Stimulated activated CD4-positive, alpha-beta T cell treated with anti-CD3 and anti-CD28 coated beads, Interleukin-15, amount 100 ng/mL, for 48 hours (primary cell): ENCODE measurements around the gene PITPNM3.

Experiments
- DNase-seq, 2 donors: peaks; one replicate each; pipeline ENCODE4 v3.0.0-alpha.2; 2020; ENCODE audit warnings: low read depth in 2 of 2

The PITPNM3 gene

DNA sequence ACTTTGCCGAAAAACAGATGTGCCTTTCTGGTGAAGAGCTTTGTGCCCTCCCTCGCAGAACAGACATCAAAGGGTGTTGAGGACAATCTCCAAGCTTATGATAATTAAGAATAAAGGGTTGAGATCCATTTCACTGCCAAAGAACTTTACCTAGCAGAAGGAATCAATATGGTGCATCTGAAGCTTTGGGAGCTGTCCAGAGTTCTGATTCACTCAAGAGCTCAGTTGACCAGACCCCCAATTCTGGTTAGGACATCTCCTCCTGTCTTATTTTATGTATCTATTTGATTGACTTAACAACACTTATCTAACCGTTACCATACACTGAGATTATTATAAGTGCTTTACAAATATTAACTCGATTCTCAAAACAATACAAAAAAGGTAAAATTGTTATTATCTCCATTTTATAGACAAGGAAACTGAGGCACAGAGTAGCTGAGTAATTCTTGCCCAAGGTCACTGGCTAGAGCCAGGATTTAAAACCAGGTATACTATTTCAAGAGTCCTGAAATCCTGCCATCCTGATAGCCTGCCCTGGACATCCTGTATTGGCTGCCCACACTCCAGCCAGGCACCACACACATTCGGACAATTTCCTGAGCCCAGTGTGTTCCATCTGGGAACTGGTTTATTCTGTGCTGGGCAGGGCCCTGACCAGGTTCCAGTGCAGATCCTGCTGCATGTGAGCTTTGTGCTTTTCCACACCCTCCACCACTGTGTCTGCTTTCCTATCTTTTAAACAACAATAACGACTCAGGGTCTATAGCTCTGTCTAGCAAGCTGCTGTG, 29.8 kb downstream of the PITPNM3 start:
- DNase-seq = no peak

- DNase-seq = no peak
Measured at GRCh38 chr17:6525731-6526130, 30.6 kb downstream of the PITPNM3 start.

DNA sequence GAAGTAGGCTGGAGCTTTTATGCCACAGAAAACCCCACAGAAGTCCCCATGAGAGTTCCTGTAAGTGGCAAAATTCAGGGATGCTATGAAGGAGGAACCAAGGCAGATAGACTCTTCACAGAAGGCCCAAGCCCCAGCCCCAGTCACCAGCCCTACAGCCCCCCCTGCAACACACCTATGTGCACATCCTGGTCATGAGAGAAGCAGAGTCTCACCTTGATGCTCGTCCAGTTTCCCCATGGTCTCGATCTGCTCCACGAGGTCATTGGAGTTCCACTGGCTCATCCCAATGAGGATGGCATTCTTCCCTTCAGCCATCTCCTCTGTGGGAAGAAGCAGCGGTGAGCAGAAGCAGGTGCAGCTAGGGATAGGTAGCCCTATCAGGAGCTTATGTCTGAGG, 31.2 kb downstream of the PITPNM3 start:
- DNase-seq = no peak

DNA sequence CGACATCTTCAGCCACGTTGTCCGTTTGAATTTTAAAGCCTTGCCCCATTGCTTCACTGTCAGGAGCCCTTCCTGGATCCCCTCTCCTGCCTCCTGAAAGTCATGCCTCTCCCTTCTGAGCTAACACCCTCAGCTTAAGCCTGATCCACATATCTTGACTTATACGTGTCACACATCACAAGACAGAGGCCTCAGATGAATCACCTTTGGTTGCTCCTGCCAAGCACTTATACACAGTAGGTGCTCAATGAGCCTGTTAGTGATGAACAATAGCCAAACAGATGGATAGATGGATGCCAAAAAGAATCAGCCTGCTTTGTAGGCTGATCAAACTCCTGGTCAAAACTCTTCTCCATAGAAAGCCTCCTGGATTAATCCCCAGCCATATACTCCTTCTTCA, 31.8 kb downstream of the PITPNM3 start:
- no peak for DNase-seq

DNA sequence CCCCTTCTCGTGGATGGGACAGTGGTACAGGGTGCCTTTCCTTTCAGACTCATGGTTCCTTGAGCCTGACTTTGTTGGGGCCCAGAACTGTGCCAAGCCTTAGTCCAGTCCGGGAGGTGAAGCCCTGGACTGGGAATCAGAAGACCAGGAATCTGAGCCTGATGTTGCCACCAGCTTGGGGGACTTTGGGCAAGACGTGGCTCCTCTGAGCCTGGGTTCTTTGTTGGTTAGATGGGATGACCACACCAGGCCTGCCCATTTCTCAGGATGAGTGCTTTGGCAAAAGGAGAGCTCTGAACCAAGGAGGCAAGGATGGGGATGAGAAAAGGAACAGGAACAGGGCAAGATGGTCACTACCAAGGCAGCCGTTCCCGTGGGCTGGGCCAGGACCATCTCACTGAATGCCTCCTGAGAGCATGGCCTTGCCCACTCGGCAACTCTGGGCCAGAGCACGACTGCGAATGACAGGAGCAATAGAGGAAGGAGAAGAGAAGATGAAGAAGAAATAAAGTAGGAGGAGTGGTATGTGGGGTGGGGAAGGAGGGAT, 32.5 kb downstream of the PITPNM3 start:
- DNase-seq = no peak

- no peak for DNase-seq
Measured at GRCh38 chr17:6523330-6523729, 33.0 kb downstream of the PITPNM3 start.

- DNase-seq = no peak
Measured at GRCh38 chr17:6521586-6521985, 34.8 kb downstream of the PITPNM3 start.

DNA sequence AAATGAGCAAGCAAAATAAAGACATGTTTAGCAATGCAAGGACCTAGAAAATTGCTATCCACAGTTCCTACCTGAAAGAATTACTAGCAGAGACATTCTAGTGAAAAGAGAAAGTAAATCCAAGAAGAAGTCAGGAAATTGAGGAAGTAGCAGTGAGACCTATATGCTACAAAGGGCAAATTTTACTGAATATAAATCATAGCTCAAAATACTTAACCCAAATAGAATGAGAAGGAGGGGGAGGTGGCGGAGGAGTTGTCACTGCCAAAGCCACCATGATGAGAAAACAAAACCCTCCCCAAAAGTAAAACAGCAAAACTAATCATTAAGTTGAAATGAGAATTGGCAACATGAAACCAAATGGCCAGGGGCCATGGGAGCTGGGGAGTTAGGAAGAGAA, 39.3 kb downstream of the PITPNM3 start:
- DNase-seq = no peak

DNA sequence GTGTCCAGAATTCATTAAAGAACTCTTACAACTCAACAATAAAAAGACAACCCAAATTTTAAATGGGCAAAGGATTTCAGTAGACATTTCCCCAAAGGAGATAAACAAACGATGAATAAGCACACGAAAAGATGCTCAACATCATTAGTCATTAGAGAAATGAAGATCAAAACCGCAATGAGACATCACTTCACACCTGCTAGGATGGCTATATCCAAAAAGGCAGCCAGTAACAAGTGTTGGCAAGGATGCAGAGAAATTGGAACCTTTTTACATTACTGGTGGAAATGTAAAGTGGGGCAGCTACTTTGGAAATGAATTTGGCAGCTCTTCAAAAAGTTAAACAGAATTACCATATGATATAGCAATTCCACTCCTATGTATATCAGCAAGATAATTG, 42.0 kb downstream of the PITPNM3 start:
- DNase-seq = no peak

DNA sequence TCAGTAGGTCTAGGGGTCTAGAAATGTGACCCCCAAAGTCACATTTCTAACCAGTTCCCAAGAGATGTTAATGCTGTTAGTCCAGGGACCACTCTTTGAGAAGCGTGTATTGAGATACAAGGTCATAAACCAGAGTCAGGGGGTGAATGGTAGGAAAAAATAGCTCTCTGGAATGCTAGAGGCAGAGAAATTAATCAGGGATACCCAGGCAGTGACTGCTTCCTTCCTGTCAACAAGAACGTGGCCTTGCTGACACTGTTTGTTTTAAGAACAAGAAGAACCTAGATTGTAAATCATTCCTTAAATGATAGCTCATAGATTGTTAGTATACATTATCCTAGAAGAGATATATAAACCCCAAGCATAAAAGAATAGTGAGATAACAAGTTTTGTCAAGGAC, 43.8 kb downstream of the PITPNM3 start:
- DNase-seq = no peak

DNA sequence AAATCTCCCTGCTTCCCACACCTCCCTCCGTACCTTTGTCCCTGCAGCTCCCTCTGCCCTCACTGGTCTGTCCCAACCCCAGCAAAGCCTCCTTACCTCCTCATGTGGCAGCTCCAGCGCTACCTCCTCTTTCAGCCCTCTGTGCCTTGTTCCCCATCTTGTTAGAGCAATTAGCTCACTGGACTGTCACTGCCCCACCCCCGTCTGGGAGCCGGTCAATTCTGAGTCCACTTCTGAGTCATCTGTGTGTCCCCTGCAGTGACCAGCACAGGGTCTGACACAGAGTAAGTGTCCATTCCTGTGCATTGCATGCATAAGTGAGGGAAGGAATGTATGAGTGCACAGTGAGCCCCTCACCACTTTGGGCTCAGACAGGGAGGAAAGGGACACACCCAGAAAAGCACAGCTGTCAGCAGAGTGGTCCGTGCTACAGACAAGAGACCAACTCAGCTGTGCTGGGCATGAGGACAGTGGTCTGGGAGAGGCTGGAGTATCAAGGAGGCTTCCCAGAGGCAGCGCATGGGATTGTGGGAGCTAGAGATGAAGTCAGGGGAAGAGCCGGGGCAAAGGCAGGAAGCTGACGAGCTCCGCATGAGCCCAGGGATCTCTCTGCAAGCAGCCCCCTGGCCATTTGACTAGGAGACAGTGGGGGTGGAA, 45.9 kb downstream of the PITPNM3 start:
- DNase-seq = no peak

DNA sequence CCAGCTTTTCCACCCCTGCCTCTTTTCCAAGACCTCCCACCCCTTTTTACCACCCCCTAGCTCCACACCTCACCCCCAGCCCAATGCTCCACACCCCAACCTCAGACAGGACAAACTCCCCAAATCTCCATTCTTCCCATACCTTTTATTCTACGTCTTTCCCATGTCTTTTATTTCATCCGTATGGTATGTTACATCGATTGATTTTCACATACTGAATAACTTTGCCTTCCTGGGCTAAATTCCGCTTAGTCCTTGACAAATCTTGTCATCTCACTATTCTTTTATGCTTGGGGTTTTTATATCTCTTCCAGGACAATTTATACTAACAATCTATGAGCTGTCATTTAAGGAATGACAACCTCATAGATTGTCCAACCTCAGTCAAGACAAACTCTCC, 46.4 kb downstream of the PITPNM3 start:
- no peak for DNase-seq

GRCh38 chr17:6509031-6509771, 47.2 kb downstream of the PITPNM3 start:
- no peak for DNase-seq

- DNase-seq = no peak
Measured at GRCh38 chr17:6508519-6509030, 47.8 kb downstream of the PITPNM3 start.

DNA sequence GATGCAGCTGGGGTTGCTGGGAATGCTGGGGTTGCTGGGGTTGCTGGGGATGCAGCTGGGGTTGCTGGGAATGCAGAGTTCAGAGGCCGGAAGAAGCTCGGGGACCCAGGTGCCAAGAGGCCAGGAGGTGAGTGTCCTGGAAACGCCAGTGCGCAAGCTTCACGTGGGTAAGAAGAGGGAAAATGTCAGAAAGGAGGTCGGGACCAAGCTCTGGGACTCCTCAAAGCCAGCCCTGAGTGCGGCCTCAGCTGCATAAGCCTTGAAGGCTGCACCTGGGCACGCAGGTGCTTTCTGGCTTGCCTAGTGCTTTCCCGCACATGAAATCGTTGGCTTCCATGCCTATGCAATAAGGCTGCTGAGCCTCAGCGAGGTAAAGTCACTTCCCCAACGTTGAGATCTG, 48.3 kb downstream of the PITPNM3 start:
- no peak for DNase-seq

DNA sequence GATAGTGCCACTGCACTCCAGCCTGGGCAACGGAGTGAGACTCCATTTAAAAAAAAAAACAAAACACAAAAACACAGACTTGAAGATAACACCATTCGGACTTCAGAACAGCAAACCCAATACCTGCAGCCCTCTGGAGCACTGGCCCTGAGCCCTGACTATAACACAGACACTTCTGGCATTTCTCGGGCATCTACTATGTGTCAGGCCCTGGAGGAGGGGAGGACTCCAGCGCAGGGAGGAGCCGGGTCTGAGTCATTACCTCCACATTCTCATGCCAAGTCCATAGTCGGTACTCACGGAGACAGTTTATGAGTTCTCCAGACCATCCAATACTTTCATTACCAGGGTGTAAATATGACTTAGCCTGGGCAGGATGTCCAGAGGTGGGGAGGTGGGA, 48.8 kb downstream of the PITPNM3 start:
- DNase-seq = no peak

GRCh38 chr17:6506679-6507231, 49.6 kb downstream of the PITPNM3 start:
- DNase-seq = no peak

DNA sequence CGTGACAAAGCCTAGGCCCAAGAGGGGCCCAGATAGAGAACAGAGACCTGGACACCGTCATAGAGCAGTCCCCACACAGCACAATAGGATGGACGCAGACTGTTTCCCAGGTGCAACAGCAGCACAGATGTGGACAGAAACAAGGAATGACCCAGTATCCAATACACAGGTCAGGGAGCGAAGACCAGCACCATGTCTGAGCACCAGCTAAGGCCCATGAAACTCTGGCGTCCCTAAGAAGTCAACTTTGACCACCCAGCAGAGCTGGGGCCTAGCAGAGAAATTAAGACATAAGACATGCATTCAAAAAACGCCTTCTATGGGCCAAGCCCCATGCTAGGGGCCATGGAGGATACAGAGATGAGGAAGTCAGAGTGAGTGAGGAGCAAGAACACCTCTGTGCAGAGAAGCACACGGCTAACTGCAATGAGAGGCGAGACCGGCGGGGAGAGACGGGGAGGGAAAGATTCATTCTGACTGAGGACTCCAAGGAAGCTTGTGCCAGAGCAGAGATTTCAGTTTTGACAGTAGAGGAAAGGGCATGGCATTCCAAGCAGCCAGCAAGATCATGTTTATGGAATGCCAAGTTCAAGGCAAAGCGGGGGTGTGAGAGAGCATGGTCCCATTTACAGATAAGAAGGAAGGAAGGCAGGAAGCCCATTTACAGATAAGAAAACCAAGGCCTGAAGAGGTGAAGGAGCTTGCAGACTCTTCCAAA, 50.8 kb downstream of the PITPNM3 start:
- DNase-seq = no peak

DNA sequence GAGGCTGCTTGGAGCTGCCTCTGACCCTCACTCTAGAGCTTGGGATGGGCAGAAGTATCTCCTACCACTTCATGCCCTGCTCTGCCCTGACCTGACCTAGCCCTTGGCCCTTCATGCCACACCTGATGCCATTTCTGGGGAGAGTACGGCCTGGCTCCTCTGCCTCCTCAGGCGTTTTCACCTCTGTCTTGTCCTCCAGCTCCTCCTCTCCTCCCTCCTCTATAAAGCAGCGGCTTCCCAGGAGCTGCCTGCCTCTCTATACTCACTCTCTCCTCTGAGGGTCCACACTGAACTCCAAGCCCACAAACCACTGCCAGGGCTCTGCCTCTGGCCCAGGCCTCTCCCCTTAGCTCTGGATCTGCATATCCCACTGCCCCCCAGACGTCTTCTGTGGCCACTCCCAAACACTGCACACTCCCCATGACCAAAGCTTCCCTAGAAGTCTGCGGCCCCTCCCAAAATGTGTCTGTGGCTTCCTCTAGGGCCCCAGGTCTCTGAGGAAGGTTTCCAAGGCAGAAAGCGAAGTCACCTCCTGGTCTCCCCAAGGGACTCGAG, 52.6 kb downstream of the PITPNM3 start:
- DNase-seq = no peak

- no peak for DNase-seq
Measured at GRCh38 chr17:6502871-6503509, 53.4 kb downstream of the PITPNM3 start.

DNA sequence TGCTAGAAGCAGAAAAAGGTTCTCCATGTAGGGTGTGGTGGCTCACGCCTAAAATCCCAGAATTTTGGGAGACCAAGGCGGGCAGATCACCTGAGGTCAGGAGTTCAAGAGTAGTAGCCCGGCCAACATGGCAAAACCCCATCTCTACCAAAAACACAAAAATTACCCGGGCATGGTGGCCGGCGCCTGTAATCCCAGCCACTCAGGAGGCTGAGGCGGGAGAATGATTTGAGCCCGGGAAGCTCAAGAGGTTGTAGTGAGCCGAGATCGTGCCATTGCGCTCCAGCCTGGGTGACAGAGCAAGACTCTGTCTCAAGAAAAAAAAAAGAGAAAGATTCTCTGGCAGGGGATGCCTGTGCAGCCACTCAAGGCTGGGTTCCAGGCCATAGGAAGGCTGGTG, 54.2 kb downstream of the PITPNM3 start:
- no peak for DNase-seq
